ENCODE data around the gene RAB44. TPM values are rescaled to one million over a fixed set of nuclear protein-coding genes. Genes with fewer than 3 reads are reported as not detected.
"Not testable (repeated sequence)": the region's sequence is repeated elsewhere in the genome, so short reads cannot be mapped to it uniquely, and the experiment has no call there.

RAB44 gene
- total RNA-seq, 1 donor: 1.3 TPM

DNA sequence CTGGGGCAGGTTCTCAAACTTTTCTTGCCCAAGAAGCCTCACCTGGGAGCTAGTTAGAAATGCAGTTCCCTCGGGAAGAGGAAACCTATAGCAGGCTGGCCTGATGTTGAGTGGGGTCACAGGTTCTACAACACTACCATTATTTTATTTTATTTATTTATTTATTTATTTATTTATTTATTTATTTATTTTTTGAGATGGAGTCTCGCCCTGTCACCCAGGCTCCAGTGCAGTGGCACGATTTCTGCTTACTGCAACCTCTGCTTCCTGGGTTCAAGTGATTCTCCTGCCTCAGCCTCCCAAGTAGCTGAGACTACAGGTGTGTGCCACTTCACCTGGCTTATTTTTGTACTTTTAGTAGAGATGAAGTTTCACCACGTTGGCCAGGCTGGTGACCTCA lies 26.4 kb downstream of the RAB44 start:
- H3K27me3 ChIP-seq (ENCODE audit: insufficient read depth, low read length); H3K9me3 ChIP-seq (ENCODE audit: low read depth, low read length); H3K4me3 ChIP-seq (ENCODE audit: low read length): not testable (repeated sequence)
- H3K4me1 ChIP-seq (ENCODE audit: insufficient read depth, low read length): peaks cover 36% of the 10 kb centered on the region

DNA sequence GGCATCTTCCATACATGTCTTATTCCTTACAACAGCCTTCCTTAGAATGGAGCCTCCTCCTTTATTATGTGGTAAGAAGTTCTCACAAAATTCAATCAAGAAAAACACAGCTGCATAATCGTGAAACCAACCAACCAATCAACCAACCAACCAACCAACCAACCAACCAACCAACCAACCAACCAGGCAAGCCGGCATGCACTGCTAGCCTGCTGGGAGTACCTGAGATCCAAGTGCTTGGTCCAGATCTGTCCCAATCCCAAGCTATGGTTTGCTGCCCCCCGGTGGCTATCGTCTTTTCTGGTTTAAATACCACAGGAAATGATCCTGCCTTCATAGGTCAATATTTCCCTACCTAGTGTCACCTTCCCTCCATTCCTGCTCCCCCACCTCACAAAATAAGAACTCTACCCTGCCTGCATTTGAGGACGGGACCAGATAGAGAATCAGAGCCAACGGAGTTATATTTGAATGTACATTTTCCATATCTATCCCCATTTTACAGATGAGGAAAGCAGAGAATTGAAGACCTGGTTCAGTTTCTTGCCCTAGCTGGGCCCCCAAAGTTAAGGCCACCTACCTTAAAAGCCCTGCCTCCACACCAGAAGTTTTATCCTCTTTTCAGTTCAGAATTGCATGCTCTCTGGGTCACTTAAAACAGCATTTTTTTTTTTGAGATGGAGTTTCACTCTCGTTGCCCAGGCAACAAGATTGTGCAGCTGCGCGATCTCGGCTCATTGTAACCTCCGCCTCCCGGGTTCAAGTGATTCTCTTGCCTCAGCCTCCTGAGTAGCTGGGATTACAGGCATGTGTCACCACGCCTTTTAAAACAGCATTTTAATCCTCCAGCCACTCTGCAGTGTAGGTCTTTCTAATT lies 27.1 kb downstream of the RAB44 start:
- Histone ChIP-seq H3K27me3 (ENCODE audit: insufficient read depth, low read length) (no peaks in the 10 kb centered on the region), H3K9me3 (ENCODE audit: low read depth, low read length) (no peaks in the 10 kb centered on the region), H3K4me3 (ENCODE audit: low read length) (no peak overlapping the region), H3K4me1 (ENCODE audit: insufficient read depth, low read length) (peaks cover 39% of the 10 kb centered on the region)

DNA sequence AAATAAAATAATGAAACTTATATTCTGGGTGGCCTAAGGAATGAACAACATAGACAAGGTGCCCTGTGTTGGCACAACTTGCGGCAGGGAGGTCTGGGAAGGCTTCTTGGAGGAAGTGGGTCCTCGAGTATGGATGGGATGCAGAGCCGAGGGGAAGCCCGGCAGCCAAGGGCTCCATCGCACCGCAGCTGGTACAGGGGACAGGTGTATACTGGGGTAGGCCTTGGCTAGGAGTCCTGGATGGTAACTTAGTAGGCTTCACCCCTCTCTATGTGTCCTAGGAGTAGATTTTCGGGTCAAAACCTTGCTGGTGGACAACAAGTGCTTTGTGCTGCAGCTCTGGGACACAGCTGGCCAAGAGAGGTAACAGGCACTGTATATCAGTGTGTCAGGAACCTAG lies 28.0 kb downstream of the RAB44 start:
- Histone ChIP-seq H3K9me3 (ENCODE audit: low read depth, low read length) (no peaks in the 10 kb centered on the region), H3K4me3 (ENCODE audit: low read length) (no peak overlapping the region), H3K4me1 (ENCODE audit: insufficient read depth, low read length) (peaks cover 39% of the 10 kb centered on the region), H3K27me3 (ENCODE audit: insufficient read depth, low read length) (no peaks in the 10 kb centered on the region)

DNA sequence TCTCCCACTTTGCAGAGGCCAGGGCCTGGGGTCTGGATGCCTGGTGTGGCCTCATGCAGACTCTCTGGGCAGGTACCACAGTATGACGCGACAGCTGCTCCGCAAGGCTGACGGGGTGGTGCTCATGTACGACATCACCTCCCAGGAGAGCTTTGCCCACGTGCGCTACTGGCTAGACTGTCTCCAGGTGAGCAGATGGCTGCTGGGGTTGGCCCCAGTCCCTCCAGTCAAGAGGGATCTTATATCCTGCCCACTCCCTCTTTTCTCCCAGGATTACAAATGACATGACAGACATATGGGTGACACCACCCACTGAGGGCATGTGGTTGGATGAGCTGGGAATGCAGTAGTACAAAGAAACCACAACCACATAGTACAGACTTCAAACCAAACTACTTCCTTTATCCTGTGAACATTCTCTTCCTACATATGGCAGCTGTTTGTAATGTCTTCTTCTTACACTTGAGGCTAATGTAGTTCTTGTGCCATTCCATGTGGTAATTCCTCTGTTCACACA lies 29.9 kb downstream of the RAB44 start:
- H3K4me3 ChIP-seq (ENCODE audit: low read length): no peak overlapping the region
- H3K4me1 ChIP-seq (ENCODE audit: insufficient read depth, low read length): peaks cover 39% of the 10 kb centered on the region
- no peaks in the 10 kb centered on the region for H3K9me3 ChIP-seq (ENCODE audit: low read depth, low read length)
- no peaks in the 10 kb centered on the region for H3K27me3 ChIP-seq (ENCODE audit: insufficient read depth, low read length)

DNA sequence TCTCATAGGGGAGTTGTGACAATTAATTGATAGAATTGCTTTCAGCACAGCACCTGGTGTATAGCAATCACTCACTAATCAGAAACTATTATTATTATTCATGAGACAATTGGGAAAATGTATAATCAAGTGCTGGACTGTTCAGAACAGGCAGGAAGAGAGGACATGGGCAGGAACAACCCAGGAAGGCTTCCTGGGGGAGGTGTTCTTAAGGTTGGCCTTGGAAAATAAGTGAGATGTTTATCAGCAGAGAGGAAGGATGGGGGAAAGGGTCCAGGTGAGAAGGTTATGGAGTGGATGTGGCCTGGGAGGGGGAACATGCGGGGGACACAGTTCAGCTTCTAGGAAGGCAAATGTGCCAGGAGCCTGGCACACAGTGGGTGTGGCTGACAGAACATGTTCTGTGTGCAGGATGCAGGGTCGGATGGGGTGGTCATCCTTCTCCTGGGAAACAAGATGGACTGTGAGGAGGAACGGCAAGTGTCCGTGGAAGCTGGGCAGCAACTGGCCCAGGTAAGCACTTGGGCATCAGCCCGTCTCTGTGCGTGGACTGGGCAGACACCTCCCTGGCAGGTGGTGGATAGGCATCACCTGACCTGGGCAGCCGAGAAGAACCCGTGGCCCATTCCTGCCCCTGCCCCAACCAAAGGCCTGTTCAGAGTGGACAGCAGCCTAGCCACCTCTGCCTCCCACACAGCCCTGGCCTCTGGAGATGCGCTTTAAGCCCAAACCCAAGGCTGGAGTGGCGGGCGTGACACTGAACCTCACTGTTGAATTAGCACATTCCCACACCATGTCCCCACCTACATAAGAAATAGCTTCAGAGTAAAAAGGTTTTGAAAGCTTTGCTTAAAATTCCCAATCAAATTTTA lies 30.9 kb downstream of the RAB44 start:
- no peaks in the 10 kb centered on the region for H3K9me3 ChIP-seq (ENCODE audit: low read depth, low read length)
- no peaks in the 10 kb centered on the region for H3K27me3 ChIP-seq (ENCODE audit: insufficient read depth, low read length)
- peaks cover 39% of the 10 kb centered on the region for H3K4me1 ChIP-seq (ENCODE audit: insufficient read depth, low read length)
- no peak overlapping the region for H3K4me3 ChIP-seq (ENCODE audit: low read length)

DNA sequence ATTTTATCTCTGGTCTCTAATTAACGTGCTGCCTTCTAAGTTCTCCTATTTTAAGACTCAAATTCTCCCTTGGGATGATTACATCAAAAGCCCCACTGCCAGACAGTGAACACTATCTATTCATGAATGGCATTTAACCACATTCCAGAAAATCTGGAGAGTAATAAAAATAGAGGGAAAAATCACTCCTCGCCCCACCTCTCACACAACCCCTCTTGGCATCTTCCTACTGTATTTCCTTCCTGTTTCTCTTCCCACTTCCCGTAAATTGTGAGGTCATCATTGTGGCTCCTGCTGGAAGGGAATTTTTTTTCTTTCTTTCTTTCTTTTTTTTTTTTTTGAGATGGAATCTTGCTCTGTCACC lies 31.5 kb downstream of the RAB44 start:
- H3K27me3 ChIP-seq (ENCODE audit: insufficient read depth, low read length): no peaks in the 10 kb centered on the region
- no peaks in the 10 kb centered on the region for H3K9me3 ChIP-seq (ENCODE audit: low read depth, low read length)
- H3K4me1 ChIP-seq (ENCODE audit: insufficient read depth, low read length): peaks cover 40% of the 10 kb centered on the region
- no peak overlapping the region for H3K4me3 ChIP-seq (ENCODE audit: low read length)

DNA sequence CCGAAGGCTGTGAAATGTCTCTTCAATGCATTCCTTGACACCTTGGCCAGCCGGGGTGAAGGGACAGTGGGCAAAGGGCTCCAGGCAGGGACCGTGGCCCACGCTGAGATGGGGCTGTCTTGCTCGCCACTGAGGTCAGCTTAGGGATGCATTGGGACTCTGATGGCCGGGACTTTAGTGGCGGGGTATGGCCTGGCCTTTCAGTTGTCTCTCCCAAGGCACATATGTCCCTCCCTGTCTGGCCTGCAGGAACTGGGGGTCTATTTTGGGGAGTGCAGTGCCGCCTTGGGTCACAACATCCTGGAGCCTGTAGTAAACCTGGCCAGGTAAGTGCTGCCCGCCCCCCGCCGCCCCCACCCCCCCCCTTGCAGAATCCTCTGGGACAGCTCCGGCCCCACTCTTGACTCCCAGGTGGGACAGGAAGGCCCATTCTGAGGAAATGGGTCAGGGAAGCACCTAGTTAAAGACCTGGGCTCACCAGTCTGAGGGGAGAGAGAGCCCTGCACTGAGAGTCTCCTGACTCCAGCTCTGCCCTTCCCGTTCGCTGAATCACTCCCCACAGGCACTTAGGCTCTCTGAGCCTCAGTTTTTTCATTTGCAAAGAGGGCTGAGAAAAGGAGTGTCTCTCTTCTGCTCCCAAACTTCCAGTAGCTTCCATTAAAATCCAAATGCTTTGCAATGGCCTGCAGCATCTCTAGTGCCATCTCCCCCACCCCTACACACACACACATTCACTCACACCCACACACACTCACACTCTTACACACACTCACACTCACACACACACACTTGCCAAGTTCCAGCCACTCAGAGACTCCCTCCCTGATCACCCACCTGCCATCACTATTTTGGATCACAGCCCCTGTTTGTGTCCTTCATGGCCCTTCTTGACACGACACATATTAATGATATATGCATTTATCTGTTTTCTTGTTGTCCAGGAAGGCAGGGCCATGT lies 33.1 kb downstream of the RAB44 start:
- Histone ChIP-seq H3K4me1 (ENCODE audit: insufficient read depth, low read length) (peaks cover 47% of the 10 kb centered on the region), H3K9me3 (ENCODE audit: low read depth, low read length) (no peaks in the 10 kb centered on the region), H3K27me3 (ENCODE audit: insufficient read depth, low read length) (no peaks in the 10 kb centered on the region), H3K4me3 (ENCODE audit: low read length) (no peak overlapping the region)

DNA sequence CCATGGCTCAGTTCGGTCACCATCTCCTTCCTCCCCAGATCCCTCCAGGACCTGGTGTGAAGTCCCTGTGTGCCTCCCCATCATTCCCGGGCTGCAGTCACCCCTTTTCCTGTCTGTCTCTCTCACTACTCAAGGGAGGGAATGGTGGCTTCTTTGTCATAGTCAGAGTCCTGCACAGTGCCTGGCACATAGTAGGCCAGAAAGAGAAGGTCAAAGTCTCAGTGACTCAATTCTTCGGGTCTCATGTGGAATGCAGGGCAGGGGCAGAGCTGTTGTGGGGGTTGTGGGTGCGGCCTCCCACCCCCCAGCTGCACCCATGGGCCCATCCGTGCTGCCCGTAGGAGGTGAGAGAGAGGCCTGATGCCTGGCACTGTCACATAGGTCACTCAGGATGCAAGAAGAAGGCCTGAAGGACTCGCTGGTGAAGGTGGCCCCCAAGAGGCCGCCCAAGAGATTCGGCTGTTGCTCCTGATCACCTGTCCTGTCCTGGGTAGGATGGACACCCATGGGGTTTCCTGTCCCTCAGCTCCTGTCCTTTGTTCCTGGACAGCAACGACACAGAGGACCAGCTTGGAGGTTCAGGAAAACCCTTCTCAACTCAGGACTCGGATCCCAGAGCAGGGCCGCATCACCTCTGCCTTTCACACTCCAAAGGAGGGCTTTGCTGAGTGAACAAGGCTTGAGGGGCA lies 34.1 kb downstream of the RAB44 start:
- H3K4me1 ChIP-seq (ENCODE audit: insufficient read depth, low read length): peaks cover 47% of the 10 kb centered on the region
- no peaks in the 10 kb centered on the region for H3K9me3 ChIP-seq (ENCODE audit: low read depth, low read length)
- no peaks in the 10 kb centered on the region for H3K27me3 ChIP-seq (ENCODE audit: insufficient read depth, low read length)
- no peak overlapping the region for H3K4me3 ChIP-seq (ENCODE audit: low read length)

DNA sequence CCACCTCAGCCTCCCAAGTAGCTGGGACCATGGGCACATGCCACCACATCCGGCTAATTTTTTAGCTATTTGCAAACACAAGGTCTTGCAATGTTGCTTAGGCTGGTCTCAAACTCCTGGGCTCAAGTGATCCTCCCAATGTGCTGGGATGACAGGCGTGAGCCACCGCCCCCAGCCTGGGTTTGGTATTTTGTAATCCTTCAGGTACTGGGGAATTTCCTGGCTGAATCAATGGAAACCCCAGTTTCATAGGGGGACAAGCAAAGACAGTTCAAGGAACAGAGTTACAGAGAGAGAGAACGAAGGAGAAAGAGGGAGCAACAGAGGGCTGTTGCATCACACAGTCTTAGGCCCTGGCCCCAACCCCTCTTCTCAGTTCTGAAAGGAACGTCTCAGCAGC lies 35.7 kb downstream of the RAB44 start:
- Histone ChIP-seq H3K9me3 (ENCODE audit: low read depth, low read length) (no peaks in the 10 kb centered on the region), H3K4me1 (ENCODE audit: insufficient read depth, low read length) (peaks cover 32% of the 10 kb centered on the region), H3K4me3 (ENCODE audit: low read length) (no peak overlapping the region), H3K27me3 (ENCODE audit: insufficient read depth, low read length) (no peaks in the 10 kb centered on the region)

DNA sequence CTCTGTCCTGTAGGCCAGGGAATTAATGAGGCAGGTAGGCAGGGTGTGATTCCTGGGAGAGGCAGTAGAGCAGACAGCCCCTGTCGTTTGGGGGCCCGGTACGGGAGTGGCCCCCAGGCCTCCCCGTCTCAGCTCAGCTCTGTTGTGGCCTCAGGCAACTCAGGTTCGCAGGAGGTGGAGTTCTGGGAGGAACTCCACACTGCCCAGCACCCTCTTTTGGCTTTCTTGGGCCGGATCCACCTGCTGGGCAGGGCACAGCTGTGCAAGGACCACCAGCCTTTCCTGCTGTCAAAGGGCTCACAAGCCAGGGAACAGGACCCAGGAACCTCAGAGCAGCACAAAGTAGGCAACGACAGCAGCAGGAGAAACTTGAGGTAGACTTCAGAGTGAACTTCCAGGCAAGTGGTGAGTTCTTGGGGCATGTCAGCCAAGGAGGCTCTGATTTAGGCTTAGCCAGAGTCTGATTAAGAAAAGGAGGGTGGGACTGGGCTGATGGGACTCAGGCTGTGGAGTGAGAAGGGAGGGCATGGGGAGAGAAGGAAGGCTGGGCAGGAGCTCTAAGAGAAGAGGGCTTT lies 36.9 kb downstream of the RAB44 start:
- H3K4me3 ChIP-seq (ENCODE audit: low read length): no peak overlapping the region
- H3K9me3 ChIP-seq (ENCODE audit: low read depth, low read length): no peaks in the 10 kb centered on the region

DNA sequence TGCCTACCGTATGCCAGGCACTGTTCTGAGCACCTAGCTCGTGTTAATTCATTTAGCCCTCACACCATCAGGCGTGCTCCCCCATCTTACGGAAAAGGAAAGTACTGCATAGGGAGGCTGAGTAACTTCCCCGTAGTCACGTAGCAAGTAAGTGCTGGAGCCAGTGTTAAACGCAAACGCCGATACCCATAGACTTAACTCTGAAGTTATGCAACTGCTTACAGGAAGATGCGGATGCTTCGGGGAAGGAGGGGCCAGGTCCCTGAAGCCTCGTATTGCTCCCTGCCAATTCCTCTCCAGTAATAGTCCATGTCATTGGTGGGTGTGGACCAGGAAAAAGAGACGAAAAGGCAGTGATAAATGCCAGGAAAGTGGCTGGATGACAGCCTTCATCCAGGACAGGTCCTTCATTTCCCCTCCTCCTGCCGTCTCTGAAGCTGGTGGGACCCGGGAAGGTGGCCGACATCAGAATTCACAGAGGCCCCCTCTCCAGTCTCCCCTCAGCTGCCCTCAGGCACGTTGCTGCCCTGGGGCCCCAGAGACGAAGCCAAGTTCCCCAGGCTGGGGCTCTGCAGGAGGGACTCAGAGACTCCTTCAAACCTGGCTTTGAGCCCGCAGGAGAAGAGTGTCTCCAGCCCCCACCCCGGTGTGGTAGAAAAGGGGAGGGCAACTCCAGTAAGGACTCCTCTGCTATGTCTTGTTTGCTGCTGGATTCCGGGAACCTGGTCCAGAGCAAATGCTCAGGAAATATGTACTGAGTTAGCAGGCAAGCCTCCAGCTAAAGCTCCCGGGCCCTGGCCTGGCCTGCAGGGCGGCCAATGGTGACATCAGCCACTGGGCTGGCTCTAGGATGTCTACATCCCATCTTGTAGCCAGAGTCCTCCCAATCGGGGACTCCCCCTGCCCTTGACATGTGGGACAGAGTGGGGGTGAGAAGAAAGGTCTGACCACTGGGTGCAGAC lies 37.8 kb downstream of the RAB44 start:
- Histone ChIP-seq H3K9me3 (ENCODE audit: low read depth, low read length) (no peaks in the 10 kb centered on the region), H3K27me3 (ENCODE audit: insufficient read depth, low read length) (no peaks in the 10 kb centered on the region), H3K4me3 (ENCODE audit: low read length) (no peak overlapping the region), H3K4me1 (ENCODE audit: insufficient read depth, low read length) (peaks cover 22% of the 10 kb centered on the region)

More for the DNA sequence above, 36.9 kb downstream of the RAB44 start:
- H3K4me1 ChIP-seq (ENCODE audit: insufficient read depth, low read length): peaks cover 22% of the 10 kb centered on the region
- H3K27me3 ChIP-seq (ENCODE audit: insufficient read depth, low read length): no peaks in the 10 kb centered on the region

DNA sequence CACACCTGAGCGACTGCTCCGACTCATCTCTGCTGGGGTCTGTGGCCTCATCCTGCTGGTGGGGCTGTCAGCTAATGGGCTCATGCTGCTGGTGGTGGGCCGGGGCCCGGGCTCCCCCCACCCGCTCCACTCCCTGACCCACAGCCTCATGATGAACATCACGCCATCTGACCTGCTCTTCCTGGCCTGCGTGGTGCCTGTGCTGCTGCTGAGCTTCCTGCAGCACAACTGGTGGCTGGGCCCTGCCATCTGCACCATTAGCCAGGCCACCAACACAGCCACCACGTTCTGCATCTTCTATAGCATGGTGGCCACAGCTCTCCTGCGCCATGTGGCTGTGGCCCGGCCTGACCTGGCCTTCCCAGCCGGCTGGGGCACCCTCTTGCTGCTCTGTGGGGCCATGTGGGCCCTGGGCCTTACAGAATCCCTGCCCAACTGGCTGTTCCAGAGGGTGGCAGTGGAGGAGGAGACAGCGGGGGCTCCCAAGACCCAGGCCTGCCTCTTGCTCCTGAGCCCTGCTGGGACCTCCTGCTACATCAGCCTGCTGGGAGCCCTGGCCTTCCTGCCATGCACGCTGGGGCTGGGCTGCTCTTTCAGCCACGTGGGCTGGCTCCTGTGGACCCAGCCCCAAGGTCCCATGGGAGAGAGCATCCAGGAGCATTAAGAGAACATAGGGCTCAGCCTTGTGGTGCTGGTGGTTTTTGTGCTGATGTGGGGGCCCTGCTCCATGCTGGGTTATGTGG lies 39.6 kb downstream of the RAB44 start:
- H3K4me3 ChIP-seq (ENCODE audit: low read length): no peak overlapping the region
- H3K9me3 ChIP-seq (ENCODE audit: low read depth, low read length): no peaks in the 10 kb centered on the region
- H3K4me1 ChIP-seq (ENCODE audit: insufficient read depth, low read length): peaks cover 22% of the 10 kb centered on the region
- H3K27me3 ChIP-seq (ENCODE audit: insufficient read depth, low read length): no peaks in the 10 kb centered on the region
